HL-60 (cell line): ENCODE data around the gene RCOR3.
A peak's percentile ranks its signal among the peaks of the same experiment; 100 is the strongest.

Experiments used
- CTCF ChIP-seq: IDR thresholded peaks from one replicate; pipeline ENCODE4 v1.5.1; 2011; ENCODE audit warnings: low read length, control low read depth, inconsistent platforms; ENCODE audit not compliant: insufficient read depth
- POLR2AphosphoS5 ChIP-seq: IDR thresholded peaks from 2 replicates; pipeline ENCODE4 v1.6.1; 2012; ENCODE audit warnings: low read depth
- REST ChIP-seq: IDR thresholded peaks from 2 replicates; pipeline ENCODE4 v1.6.1; 2012; ENCODE audit warnings: low read depth; ENCODE audit not compliant: insufficient replicate concordance

GRCh38 chr1:211258310-211258755 lies 833 bp upstream of the RCOR3 start:
- TF ChIP-seq CTCF (no peak), POLR2AphosphoS5 (peak; percentile 55; the same call in 1 of the 2 replicates), REST (no peak)
